HFFc6 (cell line): Measurements from ENCODE around the gene GPR35. TPM values are rescaled to one million over a fixed set of nuclear protein-coding genes. Genes with fewer than 3 reads are reported as not detected.

Experiments used
- DNase-seq: peaks from one replicate; pipeline ENCODE4 v3.0.0-alpha.2; 2018
- H3K27ac Mint-ChIP-seq: 2 replicates; pipeline ENCODE4 v1.8.0; 2020; ENCODE audit warnings: mild to moderate bottlenecking, mixed read lengths
- H3K27me3 Mint-ChIP-seq: 2 replicates; pipeline ENCODE4 v1.8.0; 2021; ENCODE audit warnings: mild to moderate bottlenecking, moderate library complexity, mixed read lengths; ENCODE audit not compliant: insufficient read depth
- H3K36me3 Mint-ChIP-seq: 2 replicates; pipeline ENCODE4 v1.8.0; 2021; ENCODE audit warnings: low read depth, mixed read lengths
- H3K4me1 Mint-ChIP-seq: 2 replicates; pipeline ENCODE4 v1.8.0; 2020; ENCODE audit warnings: low read depth, mixed read lengths
- H3K4me3 Mint-ChIP-seq: 2 replicates; pipeline ENCODE4 v1.8.0; 2020; ENCODE audit warnings: mild to moderate bottlenecking, moderate library complexity, mixed read lengths
- H3K9me3 Mint-ChIP-seq: 2 replicates; pipeline ENCODE4 v1.8.0; 2020; ENCODE audit warnings: mild to moderate bottlenecking, mixed read lengths
- total RNA-seq, 6 experiments: library from RNA; stranded (reverse); fragmentation: NEBNext Ultra II Directional; extraction: Animal tissue kit (Norgen Biotek cat#: 25700); gene quantifications; 2 replicates in 1 of 6; 3 replicates in 5 of 6; pipeline ENCODE4 v1.2.3, GENCODE V29; 2021
- TF ChIP-seq, protein P1 (sequence below): fragments of 200-600 bp; sonication (generic); IDR thresholded peaks from 2 replicates; pipeline ENCODE4 v1.5.0; 2021; ENCODE audit warnings: antibody characterized with exemption, mild to moderate bottlenecking

GPR35 gene
- total RNA-seq, 6 experiments from 2014 or later = 0.11 to 0.28 (median 0.14) TPM; not detected in 3

DNA sequence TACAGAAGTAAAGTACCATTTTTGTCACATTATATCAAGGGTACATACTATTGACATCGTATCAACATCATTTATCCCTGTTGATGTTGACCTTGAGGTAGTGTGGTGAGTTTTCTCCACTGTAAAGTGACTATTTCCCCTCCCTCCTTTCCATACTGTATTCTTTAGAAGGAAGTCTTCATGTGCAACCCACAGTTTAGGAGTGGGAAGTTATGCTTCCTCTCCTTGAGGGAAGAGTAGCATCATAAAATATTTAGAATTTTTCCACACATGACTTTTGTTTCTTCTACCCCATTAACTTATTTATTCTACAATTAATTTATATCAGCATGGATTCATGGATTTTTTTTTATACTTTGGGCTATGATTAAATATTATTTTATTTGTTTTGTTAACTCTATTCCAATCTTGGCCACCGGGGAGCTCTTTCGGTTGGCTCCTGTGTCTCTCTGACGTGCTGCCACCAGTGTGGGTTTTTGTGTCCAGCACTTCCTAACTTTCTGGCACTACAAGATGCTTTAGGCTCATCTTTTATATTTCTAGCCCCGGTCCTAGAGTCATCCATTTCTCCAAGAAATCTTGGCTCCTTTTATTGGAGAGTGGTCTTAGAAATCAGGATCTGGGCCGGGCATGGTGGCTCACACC lies 38.4 kb downstream of the GPR35 start:
- Mint-ChIP-seq H3K27me3 (peaks cover 32% of the 10 kb centered on the region), H3K36me3 (no peaks in the 10 kb centered on the region), H3K4me1 (no peaks in the 10 kb centered on the region), H3K4me3 (no peak overlapping the region), H3K9me3 (peaks cover 4% of the 10 kb centered on the region; the same call in 1 of the 2 replicates), H3K27ac (no peak overlapping the region)
- TF ChIP-seq, protein P1, sequence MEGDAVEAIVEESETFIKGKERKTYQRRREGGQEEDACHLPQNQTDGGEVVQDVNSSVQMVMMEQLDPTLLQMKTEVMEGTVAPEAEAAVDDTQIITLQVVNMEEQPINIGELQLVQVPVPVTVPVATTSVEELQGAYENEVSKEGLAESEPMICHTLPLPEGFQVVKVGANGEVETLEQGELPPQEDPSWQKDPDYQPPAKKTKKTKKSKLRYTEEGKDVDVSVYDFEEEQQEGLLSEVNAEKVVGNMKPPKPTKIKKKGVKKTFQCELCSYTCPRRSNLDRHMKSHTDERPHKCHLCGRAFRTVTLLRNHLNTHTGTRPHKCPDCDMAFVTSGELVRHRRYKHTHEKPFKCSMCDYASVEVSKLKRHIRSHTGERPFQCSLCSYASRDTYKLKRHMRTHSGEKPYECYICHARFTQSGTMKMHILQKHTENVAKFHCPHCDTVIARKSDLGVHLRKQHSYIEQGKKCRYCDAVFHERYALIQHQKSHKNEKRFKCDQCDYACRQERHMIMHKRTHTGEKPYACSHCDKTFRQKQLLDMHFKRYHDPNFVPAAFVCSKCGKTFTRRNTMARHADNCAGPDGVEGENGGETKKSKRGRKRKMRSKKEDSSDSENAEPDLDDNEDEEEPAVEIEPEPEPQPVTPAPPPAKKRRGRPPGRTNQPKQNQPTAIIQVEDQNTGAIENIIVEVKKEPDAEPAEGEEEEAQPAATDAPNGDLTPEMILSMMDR = peak; percentile 33; the same call in 1 of the 2 replicates
- no peak for DNase-seq

DNA sequence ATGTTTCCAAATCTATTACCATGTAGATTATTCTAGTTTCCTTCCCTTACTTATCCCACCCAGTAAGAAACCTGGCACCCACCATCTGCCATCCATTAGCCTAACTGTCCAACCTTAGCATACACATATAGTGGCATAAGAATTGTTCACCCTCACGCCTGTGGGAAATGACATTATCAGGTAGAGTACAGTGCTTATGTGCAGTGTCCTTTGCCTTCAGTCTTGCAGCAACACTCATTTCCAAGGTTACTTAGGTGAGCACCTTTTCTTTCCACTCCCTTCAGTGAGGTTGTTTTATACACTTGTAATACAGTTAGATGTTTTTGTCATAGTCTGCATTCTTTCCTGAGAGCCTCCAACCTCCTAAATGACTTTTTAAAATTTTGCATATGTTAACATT lies 39.3 kb downstream of the GPR35 start:
- TF ChIP-seq, protein P1 = no peak
- no peaks in the 10 kb centered on the region for H3K4me1 Mint-ChIP-seq
- no peaks in the 10 kb centered on the region for H3K36me3 Mint-ChIP-seq
- no peak overlapping the region for H3K27ac Mint-ChIP-seq
- H3K4me3 Mint-ChIP-seq = no peak overlapping the region
- no peak for DNase-seq
- peaks cover 4% of the 10 kb centered on the region; the same call in 1 of the 2 replicates for H3K9me3 Mint-ChIP-seq
- peaks cover 39% of the 10 kb centered on the region for H3K27me3 Mint-ChIP-seq

DNA sequence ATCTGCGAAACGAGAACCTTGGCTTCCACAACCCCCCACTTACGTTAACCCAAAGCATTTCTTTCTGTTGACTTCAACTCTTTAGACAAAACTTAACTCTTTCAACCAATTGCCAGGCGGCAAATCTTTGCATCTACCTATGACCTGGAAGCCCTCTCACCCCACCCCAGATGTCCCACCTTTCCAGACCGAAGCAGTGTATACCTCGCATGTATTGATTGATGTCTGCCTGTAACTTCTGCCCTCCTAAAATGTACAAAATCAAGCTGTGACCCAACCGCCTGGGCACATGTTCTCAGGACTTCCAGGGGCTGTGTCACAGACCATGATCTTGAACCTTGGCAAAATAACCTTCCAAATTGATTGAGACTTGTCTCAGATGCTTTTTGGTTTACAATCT lies 45.1 kb downstream of the GPR35 start:
- H3K9me3 Mint-ChIP-seq = no peaks in the 10 kb centered on the region
- no peak overlapping the region for H3K4me3 Mint-ChIP-seq
- H3K4me1 Mint-ChIP-seq = no peaks in the 10 kb centered on the region
- no peak overlapping the region for H3K27ac Mint-ChIP-seq
- TF ChIP-seq, protein P1 = no peak
- no peak for DNase-seq
- peaks cover 48% of the 10 kb centered on the region for H3K27me3 Mint-ChIP-seq
- no peaks in the 10 kb centered on the region for H3K36me3 Mint-ChIP-seq

DNA sequence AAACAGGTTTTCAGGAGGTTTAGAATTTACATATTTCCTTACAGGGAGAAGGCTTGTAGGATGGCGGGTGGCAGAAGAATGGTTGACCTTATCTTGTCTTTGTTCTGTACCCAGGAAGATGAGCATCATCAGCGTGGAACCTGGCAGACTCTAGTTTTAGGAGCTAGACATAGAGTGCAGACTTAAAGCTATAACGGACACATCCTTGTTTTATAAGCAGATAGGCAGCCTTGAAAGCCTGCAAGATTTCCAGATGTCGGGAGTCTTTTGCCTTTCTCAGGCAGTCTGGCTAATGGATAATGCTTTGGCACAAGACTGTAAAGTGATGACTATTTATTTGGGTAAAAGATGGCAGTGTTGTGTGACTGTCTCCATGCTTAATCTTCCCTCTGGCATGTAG lies 45.7 kb downstream of the GPR35 start:
- Mint-ChIP-seq H3K36me3 (no peaks in the 10 kb centered on the region), H3K27me3 (peaks cover 48% of the 10 kb centered on the region), H3K9me3 (no peaks in the 10 kb centered on the region), H3K4me3 (no peak overlapping the region), H3K4me1 (no peaks in the 10 kb centered on the region), H3K27ac (no peak overlapping the region)
- TF ChIP-seq, protein P1 = no peak
- no peak for DNase-seq

DNA sequence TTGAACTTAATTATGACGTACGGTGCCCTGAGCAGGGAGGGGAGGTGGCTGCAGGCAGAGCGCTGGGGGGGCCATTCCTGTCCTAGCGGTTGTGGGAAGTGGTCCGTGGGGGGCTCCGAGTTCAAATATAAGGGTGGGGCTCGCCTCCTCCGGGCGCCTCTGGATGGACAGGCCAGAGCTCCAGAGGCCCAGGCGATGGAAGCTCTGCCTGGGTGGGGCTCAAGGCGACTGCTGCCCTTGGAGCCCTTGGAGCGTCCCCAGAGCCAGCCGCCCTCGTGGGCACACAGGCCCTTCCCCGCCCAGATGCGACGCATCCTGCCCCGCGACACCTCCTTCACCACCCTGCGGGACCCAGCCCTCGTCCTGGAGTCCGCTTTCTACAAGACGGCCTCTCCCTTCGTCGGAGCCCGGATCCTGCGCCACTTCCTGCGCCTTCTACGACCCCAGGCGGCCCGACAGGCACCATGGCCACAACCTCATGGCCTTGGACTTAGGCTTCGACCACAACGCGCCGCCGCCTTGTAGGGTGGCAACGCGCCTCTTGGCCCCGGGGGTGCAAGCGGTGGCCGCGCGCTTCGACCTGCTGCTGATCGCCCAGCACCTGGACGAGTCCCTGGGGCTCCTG lies 46.9 kb downstream of the GPR35 start:
- H3K9me3 Mint-ChIP-seq = no peaks in the 10 kb centered on the region
- TF ChIP-seq, protein P1 = no peak
- peaks cover 43% of the 10 kb centered on the region for H3K27me3 Mint-ChIP-seq
- no peak overlapping the region for H3K4me3 Mint-ChIP-seq
- H3K36me3 Mint-ChIP-seq = no peaks in the 10 kb centered on the region
- no peaks in the 10 kb centered on the region for H3K4me1 Mint-ChIP-seq
- H3K27ac Mint-ChIP-seq = no peak overlapping the region
- DNase-seq = no peak
